ENCODE measurements around the gene RPGRIP1.

DNA sequence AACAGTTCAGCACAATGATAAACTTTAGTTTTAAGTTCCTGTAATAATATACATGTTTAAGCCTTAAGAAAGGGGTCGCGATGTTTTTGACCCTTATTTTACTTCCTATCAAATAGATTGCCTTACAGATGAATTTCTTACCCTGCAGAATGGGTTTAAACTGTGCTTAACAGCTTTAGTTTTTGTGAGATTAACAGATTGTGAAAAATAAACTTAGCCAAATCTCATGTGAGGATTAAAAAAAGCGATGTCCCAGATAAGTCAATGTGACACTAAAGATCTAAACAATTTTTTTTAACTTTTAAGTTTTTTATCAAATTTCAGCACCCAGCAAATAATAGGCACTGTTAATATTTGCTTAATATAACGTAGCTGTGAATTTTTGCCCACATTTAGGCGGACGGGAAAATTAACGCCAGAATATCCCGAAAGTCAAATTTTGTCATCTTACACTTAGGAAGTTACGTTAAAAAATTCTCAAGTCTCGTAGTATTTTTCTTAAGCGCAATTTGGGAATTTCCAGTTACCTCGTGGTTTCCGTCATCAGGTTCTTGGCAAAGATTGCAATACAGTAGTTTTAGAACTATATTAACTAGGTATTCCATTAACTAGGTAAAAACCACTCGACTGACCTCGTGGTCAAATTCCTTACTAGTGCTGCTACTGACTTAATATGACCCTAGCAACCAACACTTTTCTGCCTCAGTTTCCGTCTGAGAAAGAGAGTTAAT is 11.8 kb upstream of the RPGRIP1 start:
- no peak for TF ChIP-seq TAF1 (IDR thresholded peaks at IDR 0.05; ENCODE audit: low read depth, low read length)
- no peak for TF ChIP-seq POLR2AphosphoS5 (IDR thresholded peaks at IDR 0.05; ENCODE audit: low read depth, low read length)
- TF ChIP-seq POLR2A (IDR thresholded peaks at IDR 0.05; ENCODE audit: low read depth, low read length), result no peak
- no peak for TF ChIP-seq SPI1 (IDR thresholded peaks at IDR 0.05; ENCODE audit: low read depth, low read length)
- no peak for TF ChIP-seq POU2F2 (IDR thresholded peaks at IDR 0.05; ENCODE audit: low read depth, low read length)

Data from GM12891 (cell line).